Aorta (tissue), 5 donors: ENCODE measurements around the gene ASB8. TPM values are rescaled to one million over a fixed set of nuclear protein-coding genes. Genes with fewer than 3 reads are reported as not detected.
"Not testable (repeated sequence)": the region's sequence is repeated elsewhere in the genome, so short reads cannot be mapped to it uniquely, and the experiment has no call there.

Experiments
- ATAC-seq: fragments of 200-7000 bp; cut with Tn5 transposase; one replicate; pipeline ENCODE4 v1.9.1; 2022; ENCODE audit warnings: moderate library complexity; ENCODE audit not compliant: low FRiP score
- DNase-seq, 2 donors: peaks; one replicate each; pipeline ENCODE4 v3.0.0-alpha.2; 2020
- H3K27ac ChIP-seq, 2 donors: one replicate each; pipeline ENCODE4 v1.5.1; 2013; ENCODE audit warnings: low read length in 2 of 2, mild to moderate bottlenecking in 2 of 2, moderate library complexity in 2 of 2, control low read depth in 1 of 2, inconsistent platforms in 1 of 2, low read depth in 1 of 2
- H3K27me3 ChIP-seq, 2 donors: one replicate each; pipeline ENCODE4 v1.6.1; 2013; ENCODE audit warnings: control low read depth in 1 of 2, low read length in 1 of 2, mild to moderate bottlenecking in 1 of 2, moderate library complexity in 1 of 2; ENCODE audit not compliant: insufficient read depth in 2 of 2, control insufficient read depth in 1 of 2
- H3K36me3 ChIP-seq, 2 donors: one replicate each; pipeline ENCODE4 v1.6.1; 2013; ENCODE audit warnings: control low read depth in 1 of 2, low read length in 1 of 2, mild to moderate bottlenecking in 1 of 2; ENCODE audit not compliant: insufficient read depth in 2 of 2, control insufficient read depth in 1 of 2
- H3K4me1 ChIP-seq, 2 donors: one replicate each; pipeline ENCODE4 v1.6.1; 2013; ENCODE audit warnings: low read length in 2 of 2, control low read depth in 1 of 2, mild to moderate bottlenecking in 1 of 2, moderate library complexity in 1 of 2; ENCODE audit not compliant: insufficient read depth in 2 of 2, control insufficient read depth in 1 of 2
- H3K4me3 ChIP-seq, 2 donors: one replicate each; pipeline ENCODE4 v1.5.1; 2013; ENCODE audit warnings: low read length in 2 of 2, control low read depth in 1 of 2, mild to moderate bottlenecking in 1 of 2
- H3K9me3 ChIP-seq: one replicate; pipeline ENCODE4 v1.6.1; 2013; ENCODE audit warnings: mild to moderate bottlenecking, low read length; ENCODE audit not compliant: control insufficient read depth
- WGBS, 2 donors: extraction: QIAGEN DNeasy Blood & Tissue Kit; methylation state at CpG; one replicate each; pipeline ENCODE4 v1.1.7; 2013; 5-methylcytosine and 5-hydroxymethylcytosine counted together
- intact Hi-C, 2 donors: fragments of 100-400 bp; cut with DNase I; formaldehyde crosslinking; loops; one replicate each; pipeline versions ENCODE4 v1.14.2 to v1.15.0; 2022
- polyA plus RNA-seq, 2 donors: library from polyadenylated mRNA; stranded (reverse); fragments of 200-250 nt; gene quantifications; one replicate each; pipeline ENCODE4 v1.2.3, GENCODE V29; 2013
- total RNA-seq, 2 donors: library from RNA; stranded (reverse); fragmentation: NEBNext Ultra II Directional; extraction: Animal tissue kit (Norgen Biotek cat#: 25700); gene quantifications; one replicate each; pipeline ENCODE4 v1.2.1, GENCODE V29; 2021
- donor health status: healthy with polysubstance abuse.
- donor health status: Bipolar disorder and iron deficiency.
- donor health status: DM: no; HTN: no; CAD: no.
- donor health status: DM: no; HTN: no; CAD: no.
- donor health status: DM: yes; HTN: yes; CAD: no.

Gene ASB8
- total and polyA plus RNA-seq, 4 donors, result 20.7 to 34.2 (median 29.2) TPM

DNA sequence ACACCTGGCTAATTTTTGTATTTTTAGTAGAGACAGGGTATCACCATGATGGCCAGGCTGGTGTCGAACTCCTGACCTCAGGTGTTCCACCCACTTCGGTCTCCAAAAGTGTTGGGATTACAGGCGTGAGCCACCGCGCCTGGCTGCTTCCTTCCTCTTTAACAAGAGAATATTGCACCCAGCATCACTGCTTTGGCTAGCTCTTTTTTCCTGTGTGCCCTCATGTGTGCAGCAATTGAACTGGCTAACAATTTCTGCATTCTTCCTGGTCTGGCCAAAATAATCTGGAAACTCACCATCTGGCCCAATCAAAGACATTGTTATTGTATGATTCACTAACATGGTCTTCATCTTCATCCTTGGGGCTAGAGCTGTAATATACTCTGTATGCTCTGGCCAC lies 2.7 kb upstream of the ASB8 start:
- ATAC-seq, result no peak
- WGBS, 2 donors, result 73% methylated on average over 5 of the region's 5 CpGs
- intact Hi-C loops, result loop anchor here in 1 of 2 donors (10.0 kb wide), 1 partner anchor 195 kb away; the partner anchor contains the start of gene TMEM106C

DNA sequence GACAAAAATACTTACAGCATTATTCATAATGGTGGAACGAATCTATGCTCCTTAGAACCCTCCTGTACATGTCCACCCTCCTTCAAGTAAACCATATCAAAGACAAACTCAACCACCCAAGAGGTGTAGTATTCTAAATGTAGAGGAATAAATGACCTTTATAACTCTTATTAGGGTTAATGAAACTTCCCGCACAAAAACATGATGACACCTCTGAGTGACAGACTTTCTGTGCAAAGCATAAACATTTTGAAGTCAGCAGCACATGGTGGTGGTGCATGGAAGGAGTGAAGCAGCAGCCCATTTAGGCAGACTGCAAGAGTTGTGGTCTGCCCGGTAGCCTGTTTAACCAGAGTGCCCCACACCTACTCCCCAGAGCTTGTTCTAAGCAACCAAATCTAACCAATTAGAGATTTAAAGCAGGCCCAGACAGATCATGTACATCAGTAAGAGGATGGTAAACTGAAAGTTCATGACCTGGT lies 615 bp upstream of the ASB8 start:
- ATAC-seq, result no peak

More for the DNA sequence above, 2.7 kb upstream of the ASB8 start:
- H3K36me3 ChIP-seq, result no peaks in the 10 kb centered on the region
- H3K4me3 ChIP-seq, result no peak overlapping the region
- H3K9me3 ChIP-seq, result no peaks in the 10 kb centered on the region
- no peak for DNase-seq
- H3K27ac ChIP-seq, result no peak overlapping the region
- H3K4me1 ChIP-seq, result no peaks in the 10 kb centered on the region
- no peaks in the 10 kb centered on the region for H3K27me3 ChIP-seq

DNA sequence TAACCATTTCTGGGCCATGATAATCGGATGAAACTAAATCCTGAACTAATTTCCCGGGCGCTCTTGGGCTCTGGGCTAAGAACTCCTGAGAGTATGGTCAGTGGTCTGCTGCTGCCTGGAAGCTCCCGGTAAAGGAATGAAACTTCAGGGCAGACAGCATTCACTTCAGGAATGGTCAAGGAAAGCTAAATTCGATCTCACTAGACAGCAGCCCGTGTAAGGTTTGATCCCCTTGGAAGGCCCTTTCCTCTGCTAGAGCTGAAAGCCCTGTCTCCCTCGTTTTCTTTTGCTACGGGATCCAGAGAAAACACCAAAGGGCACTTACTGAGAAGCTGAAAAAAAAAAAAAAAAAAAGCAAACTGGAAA lies 680 bp downstream of the ASB8 start:
- no peak overlapping the region for H3K27ac ChIP-seq
- no peaks in the 10 kb centered on the region for H3K9me3 ChIP-seq
- no peaks in the 10 kb centered on the region for H3K4me1 ChIP-seq
- H3K27me3 ChIP-seq, result no peaks in the 10 kb centered on the region
- H3K4me3 ChIP-seq, result peak overlapping the region; percentile 77 to 93
- no peak for DNase-seq
- peaks cover 0 to 2% of the 10 kb centered on the region in 2 donors for H3K36me3 ChIP-seq
- WGBS, 2 donors, result 23% methylated on average over 8 of the region's 8 CpGs
- ATAC-seq, result no peak
- intact Hi-C loops, result loop anchor here (5.0 kb wide), 2 partner anchors 34 to 49 kb away; partner anchors contain the start of gene SENP1 (in 1 of the 2)

More for the DNA sequence above, 615 bp upstream of the ASB8 start:
- no peaks in the 10 kb centered on the region for H3K27me3 ChIP-seq
- no peak overlapping the region for H3K4me3 ChIP-seq
- no peaks in the 10 kb centered on the region for H3K4me1 ChIP-seq
- WGBS, 2 donors, result 64% methylated on average over 3 of the region's 3 CpGs
- H3K36me3 ChIP-seq, result peaks cover 0 to 2% of the 10 kb centered on the region in 2 donors
- intact Hi-C loops, result loop anchor here (5.0 kb wide), 2 partner anchors 36 to 51 kb away; partner anchors contain the start of gene SENP1 (in 1 of the 2)
- DNase-seq, result no peak
- no peaks in the 10 kb centered on the region for H3K9me3 ChIP-seq
- peak overlapping the region in 1 of 2 donors; percentile 45 for H3K27ac ChIP-seq

- WGBS, 2 donors, result 92 to 96% methylated on average over 5 of the region's 5 CpGs
- H3K9me3 ChIP-seq, H3K4me3 ChIP-seq, H3K27ac ChIP-seq, H3K27me3 ChIP-seq, H3K36me3 ChIP-seq, DNase-seq, H3K4me1 ChIP-seq, ATAC-seq: not testable (repeated sequence)
- intact Hi-C loops, result loop anchor here (5.0 kb wide), 2 partner anchors 33 to 48 kb away; partner anchors contain the start of gene SENP1 (in 1 of the 2)
Measured at GRCh38 chr12:48155786-48156185, 1.5 kb downstream of the ASB8 start.

- H3K9me3 ChIP-seq, result no peaks in the 10 kb centered on the region
- WGBS, 2 donors, result 70 to 73% methylated on average over 2 of the region's 2 CpGs
- H3K4me3 ChIP-seq, result no peak overlapping the region
- no peaks in the 10 kb centered on the region for H3K4me1 ChIP-seq
- peaks cover 12% of the 10 kb centered on the region in 2 donors for H3K36me3 ChIP-seq
- DNase-seq, result no peak
- H3K27ac ChIP-seq, result no peak overlapping the region
- intact Hi-C loops, result no loop called here
- no peaks in the 10 kb centered on the region for H3K27me3 ChIP-seq
- no peak for ATAC-seq
Measured at GRCh38 chr12:48151103-48151771, 6.1 kb downstream of the ASB8 start.

DNA sequence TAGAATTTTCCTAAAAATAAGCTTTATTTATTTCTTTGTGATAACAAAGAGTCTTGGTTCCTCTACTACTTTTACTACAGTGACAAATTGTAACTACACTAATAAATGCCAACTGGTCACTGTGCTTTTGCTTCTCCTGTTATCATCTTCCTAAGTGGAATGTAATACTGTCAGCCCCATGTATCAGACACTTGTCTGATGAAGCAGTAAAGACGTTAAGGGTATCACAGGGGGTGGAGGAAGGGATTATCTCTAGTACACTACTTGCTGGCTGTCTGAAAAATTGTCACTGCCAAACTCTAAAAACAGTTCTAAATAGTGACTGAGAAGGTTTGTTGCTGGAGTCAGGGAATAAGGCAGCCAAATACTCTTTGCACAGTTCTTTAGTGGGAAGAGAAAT lies 11.3 kb downstream of the ASB8 start:
- 21 to 23% methylated on average over 1 of the region's 1 CpG for WGBS, 2 donors
- DNase-seq, result no peak
- ATAC-seq, result no peak
- no peaks in the 10 kb centered on the region for H3K9me3 ChIP-seq
- peaks cover 8 to 12% of the 10 kb centered on the region in 2 donors for H3K36me3 ChIP-seq
- H3K4me3 ChIP-seq, result no peak overlapping the region
- intact Hi-C loops, result no loop called here
- no peaks in the 10 kb centered on the region for H3K27me3 ChIP-seq
- no peaks in the 10 kb centered on the region for H3K4me1 ChIP-seq
- no peak overlapping the region for H3K27ac ChIP-seq

- no peaks in the 10 kb centered on the region for H3K9me3 ChIP-seq
- H3K4me3 ChIP-seq, result no peak overlapping the region
- H3K36me3 ChIP-seq, result peaks cover 4 to 9% of the 10 kb centered on the region in 2 donors
- ATAC-seq (no peak), DNase-seq (no peak)
- 93 to 95% methylated on average over 2 of the region's 2 CpGs for WGBS, 2 donors
- no peaks in the 10 kb centered on the region for H3K27me3 ChIP-seq
- no peak overlapping the region for H3K27ac ChIP-seq
- no peaks in the 10 kb centered on the region for H3K4me1 ChIP-seq
- intact Hi-C loops, result no loop called here
Measured at GRCh38 chr12:48143898-48144297, 13.4 kb downstream of the ASB8 start.

DNA sequence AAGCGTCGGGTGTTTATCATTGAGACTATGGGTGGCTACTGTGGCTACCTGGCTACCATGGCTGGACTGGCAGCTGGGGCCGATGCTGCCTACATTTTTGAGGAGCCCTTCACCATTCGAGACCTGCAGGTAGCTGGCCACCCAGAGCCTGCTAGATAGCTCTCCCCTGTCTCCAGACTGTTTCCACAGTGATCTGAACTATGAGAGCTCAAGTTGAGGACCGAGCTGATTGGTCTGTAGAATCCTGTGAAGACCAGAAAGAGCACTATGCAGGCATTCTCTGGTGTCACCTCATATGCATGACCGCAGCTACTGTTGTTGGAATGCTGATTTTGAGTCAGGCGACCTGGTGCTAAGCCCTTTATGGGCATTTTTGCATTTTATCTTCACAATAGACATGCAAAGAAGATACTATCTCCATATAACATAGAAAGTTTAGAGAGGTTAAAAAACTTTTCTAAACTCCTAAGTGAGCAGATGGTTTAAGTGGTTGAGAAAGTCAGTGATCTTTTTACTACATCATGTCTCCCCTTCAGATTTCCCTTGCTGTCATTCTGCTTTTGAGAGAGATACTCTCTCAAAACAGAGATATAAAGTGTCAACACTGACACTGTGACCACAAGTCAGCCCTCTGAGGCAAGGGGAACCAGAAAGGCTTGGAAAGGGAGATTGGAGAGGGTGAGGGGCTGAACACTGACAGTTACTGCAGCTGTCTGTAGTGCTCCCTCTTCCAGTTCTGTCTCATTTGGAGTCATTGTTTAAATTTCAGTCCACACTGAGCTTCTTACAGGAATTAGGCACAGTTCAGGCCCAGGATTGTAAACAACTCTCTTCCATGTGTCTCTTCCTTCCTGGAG lies 14.3 kb downstream of the ASB8 start:
- peaks cover 4 to 8% of the 10 kb centered on the region in 2 donors for H3K36me3 ChIP-seq
- H3K9me3 ChIP-seq, result no peaks in the 10 kb centered on the region
- DNase-seq (no peak), ATAC-seq (no peak)
- no peak overlapping the region for H3K4me3 ChIP-seq
- H3K27ac ChIP-seq, result no peak overlapping the region
- intact Hi-C loops, result no loop called here
- no peaks in the 10 kb centered on the region for H3K27me3 ChIP-seq
- H3K4me1 ChIP-seq, result no peaks in the 10 kb centered on the region
- WGBS, 2 donors, result 77 to 80% methylated on average over 7 of the region's 7 CpGs
